GM21576 (cell line): ENCODE results near the gene KLHL29.

ENCODE experiments used
- ATAC-seq: cut with Tn5 transposase; IDR thresholded peaks from one replicate; pipeline ENCODE4 v1.9.1; 2021; ENCODE audit warnings: mild to moderate bottlenecking, moderate library complexity; ENCODE audit not compliant: unreplicated experiment

Gene KLHL29

DNA sequence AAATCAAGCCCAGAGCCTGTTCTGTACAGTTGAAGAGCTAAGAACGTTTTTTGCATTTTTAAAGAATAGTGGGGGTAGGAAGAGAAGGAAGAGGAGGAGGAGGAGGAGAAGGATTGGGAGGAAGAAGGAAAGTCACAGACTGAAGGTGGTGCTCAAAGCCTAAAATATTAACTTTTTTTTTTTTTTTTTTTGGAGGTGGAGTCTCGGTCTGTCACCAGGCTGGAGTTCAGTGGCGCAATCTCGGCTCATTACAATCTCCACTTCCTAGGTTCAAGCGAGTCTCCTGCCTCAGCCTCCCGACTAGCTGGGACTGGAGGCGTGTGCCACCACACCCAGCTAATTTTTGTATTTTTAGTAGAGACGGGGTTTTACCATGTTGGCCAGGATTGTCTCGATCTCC, 18.3 kb upstream of the KLHL29 start:
- no peak for ATAC-seq

DNA sequence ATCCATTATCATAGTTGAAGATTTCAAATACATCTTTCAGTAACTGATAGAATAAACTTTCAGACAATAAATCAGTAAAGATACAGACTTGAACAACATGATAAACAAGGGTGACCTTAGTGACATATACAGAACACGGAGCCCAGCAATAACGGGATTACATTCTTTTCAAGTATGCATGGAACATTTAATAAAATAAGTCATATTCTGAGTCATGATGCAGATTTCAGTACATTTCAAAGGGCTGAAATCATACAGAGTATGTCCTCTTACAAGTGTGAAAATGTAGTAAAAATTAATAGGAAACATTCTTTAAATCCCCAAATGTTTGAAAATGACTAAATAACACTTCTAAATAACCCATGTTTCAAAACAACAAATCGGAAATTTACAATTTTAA, 17.2 kb upstream of the KLHL29 start:
- ATAC-seq: no peak

GRCh38 chr2:23373666-23374065, 11.3 kb upstream of the KLHL29 start:
- no peak for ATAC-seq

DNA sequence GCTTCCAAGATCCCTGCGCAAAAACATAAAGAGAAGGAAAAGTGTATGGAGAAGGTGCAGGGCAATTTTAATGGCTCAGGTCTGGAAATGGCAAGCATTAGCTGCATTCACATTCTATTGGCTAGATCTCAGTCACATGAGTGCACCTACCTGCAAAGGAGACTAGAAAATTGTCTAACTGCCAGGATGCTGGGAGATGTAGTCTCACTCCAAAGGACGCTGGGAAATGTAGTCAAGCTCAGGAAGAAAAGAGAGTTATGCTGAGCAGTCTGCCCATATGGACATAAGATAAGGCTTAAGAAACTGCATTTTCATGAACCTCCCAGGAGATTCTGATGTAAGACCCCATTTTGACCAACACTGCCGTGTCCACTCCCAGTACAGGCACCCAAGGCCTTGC, 9.5 kb upstream of the KLHL29 start:
- ATAC-seq: peak; percentile 43

- no peak for ATAC-seq
Observed at GRCh38 chr2:23376075-23376474, 8.9 kb upstream of the KLHL29 start.

- no peak for ATAC-seq
Observed at GRCh38 chr2:23376972-23377371, 8.0 kb upstream of the KLHL29 start.

DNA sequence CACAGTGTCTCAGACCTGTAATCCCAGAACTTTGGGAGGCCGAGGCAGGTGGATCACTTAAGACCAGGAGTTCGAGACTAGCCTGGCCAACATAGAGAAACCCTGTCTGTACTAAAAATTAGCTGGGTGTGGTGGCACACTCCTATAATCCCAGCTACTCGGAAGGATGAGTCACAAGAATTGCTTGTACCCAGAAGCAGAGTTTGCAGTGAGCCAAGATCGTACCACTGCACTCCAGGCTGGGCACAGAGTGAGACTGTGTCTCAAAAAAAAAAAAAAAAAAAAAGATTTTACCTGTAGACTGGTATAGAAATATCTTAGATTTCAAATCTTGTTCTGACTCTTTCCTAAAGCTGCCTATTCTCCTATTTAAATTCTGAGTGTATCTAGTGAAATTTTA, 7.2 kb upstream of the KLHL29 start:
- ATAC-seq: no peak

GRCh38 chr2:23378496-23378895, 6.5 kb upstream of the KLHL29 start:
- no peak for ATAC-seq

GRCh38 chr2:23379220-23379695, 5.7 kb upstream of the KLHL29 start:
- ATAC-seq: peak; percentile 52

GRCh38 chr2:23380562-23381065, 4.4 kb upstream of the KLHL29 start:
- peak; percentile 37 for ATAC-seq

- ATAC-seq: no peak
Observed at GRCh38 chr2:23381084-23381483, 3.9 kb upstream of the KLHL29 start.

- no peak for ATAC-seq
Observed at GRCh38 chr2:23381485-23381884, 3.5 kb upstream of the KLHL29 start.

GRCh38 chr2:23383100-23383499, 1.9 kb upstream of the KLHL29 start:
- no peak for ATAC-seq

DNA sequence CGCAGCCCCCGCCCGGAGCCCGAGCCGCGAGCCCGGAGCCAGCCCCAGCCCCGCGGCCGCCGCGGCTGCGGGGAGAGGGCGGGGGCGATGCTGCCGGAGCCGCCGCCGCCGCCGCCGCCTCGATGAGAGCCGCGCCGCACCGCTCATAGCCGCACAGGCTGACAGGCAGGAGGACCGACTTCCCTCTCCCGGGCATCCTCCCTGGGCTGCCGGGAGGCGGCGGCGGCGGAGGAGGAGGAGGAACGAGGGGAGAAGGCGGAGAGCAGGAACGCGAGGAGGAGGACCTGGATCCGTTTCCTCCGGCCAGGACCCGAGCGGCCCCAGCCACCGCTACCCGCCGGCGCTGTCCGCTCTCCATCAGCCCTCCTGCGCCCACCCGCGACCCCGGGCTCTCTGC, 370 bp downstream of the KLHL29 start:
- peak; percentile 19 for ATAC-seq

- ATAC-seq: peak; percentile 22
Observed at GRCh38 chr2:23385748-23386338, 864 bp downstream of the KLHL29 start.

DNA sequence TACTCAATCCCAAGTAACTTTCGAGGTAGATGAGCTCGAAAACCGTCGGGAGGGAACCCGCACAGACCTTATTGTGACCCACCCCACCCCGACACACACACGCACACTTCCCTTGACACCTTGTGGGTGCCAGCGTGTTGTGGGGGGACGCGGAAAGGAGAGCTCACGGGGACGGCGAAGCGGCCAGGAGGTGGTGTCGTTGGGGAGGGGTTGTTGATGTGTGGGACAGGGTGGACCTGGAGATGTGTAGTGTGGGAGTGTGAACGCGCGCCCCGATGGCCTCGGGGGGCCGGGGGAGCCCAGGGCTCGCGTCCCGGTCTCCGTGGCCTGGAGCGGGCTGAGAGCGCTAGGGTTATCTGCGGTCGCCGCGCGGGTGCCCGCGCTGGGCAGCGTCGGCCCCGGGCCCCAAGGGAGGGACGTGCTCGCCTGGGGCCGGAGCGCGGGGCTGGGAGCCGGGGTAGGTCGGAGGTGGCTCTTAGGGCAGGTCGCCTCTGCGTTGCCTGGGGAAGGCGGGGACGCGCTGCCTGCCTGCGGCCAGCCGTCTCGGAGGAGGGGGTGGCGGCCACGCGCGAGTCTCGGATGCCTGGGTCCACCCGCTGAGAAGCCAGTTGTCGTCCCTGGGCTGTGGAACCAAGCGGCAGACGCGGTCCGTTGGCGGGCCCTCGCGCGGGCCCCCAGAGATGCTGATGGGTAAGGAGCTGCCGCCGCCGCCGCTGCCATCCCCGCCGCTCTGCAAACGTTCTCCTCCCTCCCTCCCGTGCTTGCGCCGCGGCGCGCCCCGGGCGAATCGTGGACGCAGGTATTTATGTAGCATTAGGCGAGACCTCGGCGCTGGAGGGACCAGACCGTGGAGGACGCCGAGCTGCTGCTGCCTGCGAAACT, 1.6 kb downstream of the KLHL29 start:
- no peak for ATAC-seq

GRCh38 chr2:23387221-23387550, 2.2 kb downstream of the KLHL29 start:
- no peak for ATAC-seq

DNA sequence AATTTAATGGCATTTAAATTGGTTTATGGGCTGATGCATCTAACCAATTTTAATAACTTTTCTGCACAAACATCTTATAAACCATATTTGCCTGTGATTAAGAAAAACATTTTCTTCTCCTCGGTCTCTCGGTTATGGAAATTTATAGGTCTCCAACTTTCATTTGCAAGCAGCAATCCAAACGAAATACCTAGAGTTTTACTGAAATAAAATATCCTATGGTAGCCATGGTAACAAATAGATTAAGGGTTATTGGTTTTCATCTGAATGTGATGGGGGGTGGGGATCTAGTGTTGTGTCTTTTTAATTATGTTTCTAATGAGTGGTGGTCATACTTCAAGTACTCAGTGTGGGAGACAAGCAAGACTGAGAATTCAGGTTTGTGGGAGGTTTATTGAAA, 2.9 kb downstream of the KLHL29 start:
- ATAC-seq: no peak

- no peak for ATAC-seq
Observed at GRCh38 chr2:23388294-23388693, 3.3 kb downstream of the KLHL29 start.

DNA sequence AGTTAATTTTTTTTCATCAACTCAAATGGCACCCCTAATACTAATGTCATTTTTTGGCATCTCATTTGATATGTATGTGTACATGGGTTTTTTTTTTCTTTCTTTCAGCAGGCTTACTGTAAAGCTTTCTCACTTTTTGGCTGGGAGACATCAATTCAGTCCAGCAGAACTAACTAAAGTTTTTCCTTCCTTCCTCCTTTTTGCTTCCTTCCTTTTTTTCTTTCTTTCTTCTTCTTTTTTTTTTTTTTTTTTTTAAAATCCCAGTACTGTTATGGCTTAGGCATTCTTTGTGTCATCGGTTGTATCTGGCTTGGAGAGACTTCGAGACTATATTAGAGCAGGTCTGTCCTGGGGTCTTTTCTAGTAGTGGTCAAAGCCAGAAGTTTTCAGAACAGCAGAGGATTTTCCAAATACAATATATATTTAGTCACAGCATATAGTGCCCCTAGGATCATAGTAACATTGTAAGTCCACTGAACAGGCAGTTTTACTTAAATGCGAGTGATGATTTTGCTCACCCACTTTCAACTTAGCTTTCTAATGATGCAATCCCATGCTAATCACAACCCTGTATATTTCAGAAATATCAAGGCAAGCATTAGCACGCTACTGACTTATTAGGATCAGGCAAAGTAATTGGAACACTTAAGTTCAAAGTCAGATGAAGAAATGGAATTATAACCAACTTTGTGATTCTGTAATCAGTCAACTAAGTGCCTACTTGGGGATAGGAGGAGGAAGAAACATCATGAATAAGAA, 4.0 kb downstream of the KLHL29 start:
- ATAC-seq: no peak

DNA sequence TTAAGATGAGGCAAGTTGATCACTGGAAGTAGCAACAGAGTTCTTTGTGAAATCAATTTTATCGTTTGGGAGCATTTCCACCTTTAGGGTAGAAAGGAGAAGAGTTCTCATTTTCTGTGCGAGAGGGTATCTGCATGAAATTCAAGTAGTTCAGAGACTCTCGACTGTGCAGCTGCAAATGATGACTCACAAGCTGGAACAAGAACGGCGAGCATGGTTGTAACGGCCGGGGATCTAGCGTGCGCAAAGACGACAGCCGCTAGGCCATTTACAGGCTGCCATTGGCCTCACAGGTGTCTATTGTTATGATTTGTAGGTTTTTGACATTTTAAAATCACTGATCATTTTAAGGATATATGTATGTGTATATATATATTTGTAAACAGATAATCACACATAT, 5.2 kb downstream of the KLHL29 start:
- ATAC-seq: no peak
